Measurements from ENCODE around the gene FLCN. TPM values are rescaled to one million over a fixed set of nuclear protein-coding genes. Genes with fewer than 3 reads are reported as not detected.
"Not testable (repeated sequence)": the region's sequence is repeated elsewhere in the genome, so short reads cannot be mapped to it uniquely, and the experiment has no call there.

FLCN gene
- total RNA-seq, 1 donor from 2014 or later, result 73.7 TPM

DNA sequence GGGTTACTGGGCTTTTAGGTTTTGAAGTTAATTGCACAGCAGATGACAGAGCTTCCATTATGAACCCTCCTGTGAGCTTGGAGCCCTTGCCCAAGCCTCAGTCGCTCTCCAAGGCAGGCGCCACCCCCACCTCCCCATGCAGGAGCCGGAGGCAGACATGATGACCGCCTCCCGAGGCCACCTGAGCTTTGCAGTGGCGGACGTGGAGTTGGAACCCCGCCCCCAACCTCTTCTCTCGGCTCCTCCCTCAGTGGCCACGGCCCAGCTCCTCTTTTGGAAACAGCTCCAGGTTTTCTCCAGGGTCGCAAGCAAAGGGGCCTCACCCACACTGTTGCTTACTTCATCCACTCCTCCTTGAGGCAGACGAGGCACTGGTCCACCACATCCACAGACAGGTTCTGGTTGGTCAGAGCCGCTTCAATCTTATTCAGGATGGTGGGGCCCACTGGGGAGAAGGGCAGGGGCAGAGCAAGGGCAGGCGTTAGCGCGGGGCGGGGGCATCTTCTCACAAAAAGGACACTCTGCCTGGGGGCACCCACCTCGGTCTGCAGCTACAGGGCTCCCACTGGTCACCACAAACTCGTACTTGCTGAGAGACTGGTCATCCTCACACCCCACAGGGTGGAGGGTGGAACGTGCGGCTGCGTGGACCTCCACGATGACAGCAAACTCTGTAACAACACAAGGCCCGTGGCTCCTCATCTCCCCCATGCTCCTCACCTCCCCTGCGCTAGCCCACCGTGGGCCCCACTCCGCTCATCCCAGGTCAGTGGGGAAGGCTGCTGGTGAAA is 22.1 kb downstream of the FLCN start:
- no peak for DNase-seq (ENCODE audit: extremely low read depth, low read depth, low spot score)

DNA sequence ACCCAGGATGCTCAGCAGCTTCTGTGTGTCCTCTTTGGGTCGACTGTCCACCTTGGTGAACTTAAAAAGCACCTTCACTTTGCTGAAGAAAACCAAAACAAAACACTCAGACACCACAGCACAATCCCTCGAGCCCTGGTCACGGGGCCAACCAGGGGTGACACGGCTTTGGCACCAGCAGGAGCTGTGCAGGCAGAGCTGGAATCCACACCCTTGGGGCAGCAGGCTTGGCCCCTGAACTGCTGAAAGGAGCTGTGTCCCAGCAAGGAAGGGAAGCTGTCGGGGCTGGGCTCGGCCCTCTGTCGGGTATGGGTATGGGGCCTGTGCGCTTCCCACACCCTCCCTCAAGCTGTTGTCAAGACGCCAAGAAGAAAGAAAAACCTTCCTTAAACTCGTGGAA is 23.2 kb downstream of the FLCN start:
- no peak for DNase-seq (ENCODE audit: extremely low read depth, low read depth, low spot score)

DNA sequence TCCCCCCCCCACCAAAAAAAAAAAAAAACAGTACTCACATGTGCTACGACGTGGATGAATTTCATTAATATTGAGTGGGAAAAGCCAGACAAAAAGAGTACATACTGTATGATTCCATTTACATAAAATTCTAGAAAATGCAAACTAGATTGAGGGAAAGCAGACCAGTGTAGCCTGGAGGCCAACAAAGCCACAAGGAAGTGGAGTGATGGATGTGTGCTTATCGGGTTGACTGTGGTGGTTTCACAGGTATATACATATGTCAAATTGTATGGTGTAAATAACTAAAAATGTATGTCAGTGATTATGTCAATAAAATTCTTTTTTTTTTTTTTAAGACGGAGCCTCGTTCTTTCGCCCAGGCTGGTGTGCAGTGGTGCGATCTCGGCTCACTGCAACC is 29.0 kb downstream of the FLCN start:
- DNase-seq (ENCODE audit: extremely low read depth, low read depth, low spot score), result no peak

DNA sequence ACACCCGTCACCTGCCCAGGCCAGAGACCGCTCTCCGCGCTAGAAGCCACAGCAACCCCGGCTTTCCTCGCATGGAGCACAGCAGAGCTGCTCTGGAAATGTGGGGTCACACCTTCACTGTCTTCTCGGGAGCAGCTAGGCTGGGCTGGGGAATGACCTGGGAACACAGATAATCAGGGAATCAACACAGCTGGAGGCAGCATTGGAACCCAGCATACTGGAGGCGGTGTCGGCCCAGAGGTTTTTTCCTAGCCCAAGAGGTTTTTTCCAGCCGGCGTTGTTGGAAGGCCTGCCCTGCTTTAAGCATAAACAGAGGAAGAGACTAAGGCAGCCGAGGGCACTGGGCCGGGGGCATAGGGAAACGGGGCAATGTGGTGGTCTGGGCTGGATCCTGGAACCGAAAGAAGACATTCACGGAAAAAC is 30.0 kb downstream of the FLCN start:
- DNase-seq (ENCODE audit: extremely low read depth, low read depth, low spot score), result no peak

- no peak for DNase-seq (ENCODE audit: extremely low read depth, low read depth, low spot score)
These were observed 30.6 kb downstream of the FLCN start, which contains the start of gene PLD6 for GRCh38 chr17:17206124-17206912. Gene PLD6, minus strand, starts transcription at chr17:17206333. Its CDS starts 47 bp downstream, at chr17:17206286.

GRCh38 chr17:17205368-17206123 is 31.4 kb downstream of the FLCN start:
- DNase-seq (ENCODE audit: extremely low read depth, low read depth, low spot score), result no peak

DNA sequence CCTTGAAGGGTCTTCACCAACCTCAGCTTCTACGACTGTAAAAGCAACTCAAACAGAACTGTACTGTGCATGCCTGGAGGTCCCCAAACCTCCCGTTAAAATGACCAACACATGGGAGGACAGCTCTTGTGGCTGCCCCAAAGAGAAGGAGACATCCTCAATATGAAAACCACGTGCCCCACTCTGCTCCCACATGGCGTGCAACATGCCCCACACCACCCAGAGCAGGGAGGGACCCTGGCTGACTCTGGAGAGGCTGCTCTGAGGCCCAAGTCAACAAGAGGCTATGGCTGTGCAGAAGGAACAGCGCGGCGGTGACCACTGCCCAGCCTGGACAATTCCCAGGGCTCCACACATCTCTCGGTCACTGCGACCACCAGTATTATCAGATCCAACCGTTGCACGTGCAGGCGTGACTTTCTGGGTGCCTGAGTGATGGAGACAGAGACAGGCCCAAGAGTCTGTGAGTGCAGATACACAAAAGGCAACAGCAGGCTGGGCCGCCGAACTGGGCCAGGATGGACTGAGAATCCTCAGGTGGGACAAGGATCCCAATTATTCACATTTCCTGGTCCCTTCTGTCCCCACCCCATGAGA is 32.2 kb downstream of the FLCN start:
- no peak for DNase-seq (ENCODE audit: extremely low read depth, low read depth, low spot score)

DNA sequence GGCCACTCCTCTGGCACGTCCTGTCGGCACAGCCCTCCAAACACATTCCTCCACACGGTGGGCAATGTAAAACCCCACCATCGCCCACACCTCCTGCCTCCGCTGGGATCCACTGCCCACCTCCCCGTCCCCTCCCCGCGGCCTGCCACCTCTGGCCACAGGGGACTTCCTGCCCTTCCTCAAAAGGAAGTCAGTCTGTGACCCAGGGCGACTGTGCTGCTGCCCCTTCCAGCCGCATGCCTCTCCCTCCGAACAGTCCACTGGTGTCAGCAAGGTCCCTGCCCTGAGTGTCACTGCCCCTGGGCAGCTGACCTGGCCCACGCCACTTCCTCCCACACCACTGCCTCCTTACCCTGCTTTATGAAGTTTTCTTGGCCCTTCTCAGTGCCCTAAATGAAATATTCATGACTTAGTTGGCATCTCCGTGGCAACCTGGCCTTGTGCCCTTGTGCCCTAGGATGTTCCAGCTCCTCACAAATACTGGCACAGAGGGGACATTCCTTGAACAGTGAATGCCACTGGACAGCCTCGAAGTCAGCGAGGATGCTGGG is 32.9 kb downstream of the FLCN start:
- DNase-seq (ENCODE audit: extremely low read depth, low read depth, low spot score), result no peak

- no peak for DNase-seq (ENCODE audit: extremely low read depth, low read depth, low spot score)
These were observed 33.7 kb downstream of the FLCN start for GRCh38 chr17:17203173-17203730.

DNA sequence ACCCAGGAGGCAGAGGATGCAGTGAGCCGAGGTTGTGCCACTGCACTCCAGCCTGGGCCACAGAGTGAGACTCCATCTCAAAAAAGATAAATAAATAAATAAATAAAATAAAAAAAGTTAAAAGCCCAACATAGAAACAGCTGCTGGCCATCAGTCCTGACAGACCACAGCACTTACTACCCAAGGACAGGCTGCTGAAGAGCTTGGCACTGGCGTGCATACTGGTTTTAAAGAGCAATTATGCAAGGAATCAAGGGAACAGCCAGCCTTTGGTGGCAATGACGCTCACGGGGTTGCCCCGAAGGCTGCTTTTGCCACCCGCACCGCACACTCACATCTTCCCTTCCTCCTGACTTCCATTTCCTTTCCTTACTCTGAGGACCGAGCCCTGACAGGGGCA is 35.1 kb downstream of the FLCN start:
- DNase-seq (ENCODE audit: extremely low read depth, low read depth, low spot score), result no peak

- no peak for DNase-seq (ENCODE audit: extremely low read depth, low read depth, low spot score)
These were observed 35.7 kb downstream of the FLCN start for GRCh38 chr17:17201271-17201670.

DNA sequence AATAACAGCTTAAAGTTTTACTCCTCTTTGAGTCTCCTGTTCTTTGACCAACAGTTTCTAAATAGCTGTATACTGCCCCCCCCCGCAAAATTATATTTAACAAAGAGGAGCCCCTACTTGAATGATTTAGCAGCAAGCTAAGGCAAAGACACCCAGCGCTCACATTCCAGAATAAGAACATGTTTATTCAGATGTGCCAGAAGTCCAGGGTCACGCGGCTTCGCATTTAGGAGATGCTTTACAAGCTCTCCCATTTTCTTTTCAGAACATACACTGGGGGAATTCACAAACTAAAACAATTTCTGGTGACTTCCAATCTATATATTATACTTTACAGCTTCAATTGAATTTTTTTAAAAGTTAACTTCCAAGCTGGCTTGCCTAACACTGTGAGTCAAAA is 36.1 kb downstream of the FLCN start:
- DNase-seq (ENCODE audit: extremely low read depth, low read depth, low spot score), result no peak

DNA sequence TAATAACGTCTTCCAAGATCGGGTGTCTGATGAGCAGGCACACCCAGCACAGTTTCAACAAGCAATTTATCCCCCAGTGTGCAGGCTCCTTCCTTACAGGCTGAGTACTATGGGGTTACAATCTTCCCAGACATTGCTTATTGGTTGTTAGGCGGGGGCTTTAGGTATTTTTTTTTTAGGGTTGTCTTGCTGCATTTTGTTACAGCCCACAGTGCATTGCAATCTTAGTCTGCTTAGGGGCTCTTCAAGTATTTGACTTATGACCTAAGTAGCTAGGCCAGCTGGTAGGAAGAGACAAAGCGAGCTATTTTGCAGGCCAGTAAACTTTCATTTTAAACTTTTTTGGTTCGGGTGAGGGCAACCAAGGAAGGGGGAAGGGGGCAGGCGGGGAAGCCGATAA is 36.7 kb downstream of the FLCN start:
- no peak for DNase-seq (ENCODE audit: extremely low read depth, low read depth, low spot score)

DNA sequence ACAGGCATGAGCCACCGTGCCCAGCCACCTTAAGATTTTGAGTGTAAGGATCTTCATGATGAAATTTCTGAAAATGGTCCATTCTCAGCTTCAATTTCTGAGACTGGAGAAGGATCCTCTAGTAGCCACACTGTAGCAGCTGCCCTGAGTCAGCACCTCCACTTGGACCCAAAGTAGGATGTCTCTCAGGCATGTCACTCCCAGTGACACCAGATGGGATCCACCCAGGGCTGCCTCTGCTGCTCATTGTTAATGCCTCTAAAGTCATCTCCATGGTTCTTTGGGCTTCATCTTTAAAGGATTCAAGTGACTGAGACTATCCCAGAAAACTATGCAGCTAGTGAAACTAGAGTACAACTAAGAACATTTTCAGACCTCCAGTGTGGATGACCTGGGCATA is 38.7 kb downstream of the FLCN start:
- DNase-seq (ENCODE audit: extremely low read depth, low read depth, low spot score), result no peak

GRCh38 chr17:17196776-17197175 is 40.2 kb downstream of the FLCN start:
- no peak for DNase-seq (ENCODE audit: extremely low read depth, low read depth, low spot score)

GRCh38 chr17:17195466-17195865 is 41.5 kb downstream of the FLCN start:
- DNase-seq (ENCODE audit: extremely low read depth, low read depth, low spot score), result not testable (repeated sequence)

GRCh38 chr17:17191961-17192381 is 45.0 kb downstream of the FLCN start:
- DNase-seq (ENCODE audit: extremely low read depth, low read depth, low spot score), result no peak

DNA sequence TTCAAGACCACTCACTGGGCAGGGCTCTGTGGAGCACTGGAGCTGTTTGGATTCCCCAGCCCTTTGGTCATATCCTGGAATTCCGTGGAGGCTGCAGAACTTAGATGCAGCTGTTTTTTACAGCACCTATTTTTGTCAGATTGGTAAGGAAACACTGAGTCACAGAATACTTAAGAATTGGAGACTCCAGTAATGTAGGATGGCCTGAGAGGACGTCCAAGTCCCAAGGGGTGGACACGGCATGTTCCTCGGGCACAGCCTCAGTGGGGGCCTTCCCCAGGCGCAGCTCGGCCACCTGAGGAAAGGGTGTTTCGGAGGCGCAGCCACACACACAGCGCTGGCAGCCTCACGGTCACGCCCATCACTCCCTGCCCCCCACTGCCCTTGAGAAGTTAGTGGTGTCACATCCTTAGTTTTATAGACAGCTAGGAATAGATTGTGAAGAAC is 45.6 kb downstream of the FLCN start:
- peak; percentile 83 for DNase-seq (ENCODE audit: extremely low read depth, low read depth, low spot score)

DNA sequence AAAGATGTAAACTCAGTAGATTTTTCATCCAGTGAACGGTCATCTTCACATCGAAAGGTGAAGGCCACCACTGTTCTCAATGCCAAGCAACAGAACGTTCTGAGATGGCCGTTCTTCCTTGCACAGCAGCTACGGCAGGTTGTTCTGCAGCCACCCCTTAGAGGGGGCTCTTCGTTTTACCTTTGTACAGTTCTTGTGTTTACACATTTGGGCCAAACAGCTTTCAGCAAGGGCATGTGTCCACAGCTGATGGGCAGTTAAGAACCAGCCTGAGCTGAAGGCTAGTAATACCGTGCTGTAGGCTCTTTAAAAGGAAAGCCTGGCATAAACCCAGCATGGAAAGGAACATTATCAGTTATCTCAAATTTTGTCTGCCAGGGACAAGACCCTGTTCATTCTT is 46.8 kb downstream of the FLCN start:
- DNase-seq (ENCODE audit: extremely low read depth, low read depth, low spot score), result no peak

DNA sequence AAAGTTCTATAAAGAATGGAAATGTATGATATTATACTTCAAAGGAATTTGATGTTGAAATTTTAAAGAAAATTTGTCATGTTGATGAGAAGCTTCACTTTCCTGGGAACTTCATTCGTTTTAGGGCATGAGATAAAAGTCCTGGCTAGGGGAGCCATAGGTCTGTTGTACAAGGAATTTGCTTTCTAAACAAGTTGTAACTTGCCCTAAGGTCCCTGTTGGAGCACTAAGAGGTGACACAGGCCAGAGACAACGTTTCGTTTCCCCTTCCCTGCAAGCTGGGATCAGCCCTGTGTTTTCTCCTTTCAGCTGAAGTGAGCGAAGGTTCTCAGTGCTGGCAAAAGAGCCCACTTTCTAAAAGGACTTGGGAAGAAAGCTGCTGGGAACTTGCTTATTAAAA is 47.4 kb downstream of the FLCN start:
- no peak for DNase-seq (ENCODE audit: extremely low read depth, low read depth, low spot score)
